ENCODE measurements around the gene USP22. TPM values are rescaled to one million over a fixed set of nuclear protein-coding genes. Genes with fewer than 3 reads are reported as not detected.

The USP22 gene
- total and polyA plus RNA-seq, 2 of the 13 experiments (the other 11 are each of a cell fraction or from before 2014, with no cell fraction given), result 98.0 to 130 TPM

GRCh38 chr17:21042458-21043295 lies at the start of gene USP22 (continued):
- TF ChIP-seq ZNF281 (CRISPR knock-in tag; IDR thresholded peaks at IDR 0.05; ENCODE audit: borderline replicate concordance), result peak; percentile 91
- TF ChIP-seq HNRNPK (IDR thresholded peaks at IDR 0.05; ENCODE audit: low read depth, low read length, poor library complexity, severe bottlenecking), result peak; percentile 97
- TF ChIP-seq, protein P1, sequence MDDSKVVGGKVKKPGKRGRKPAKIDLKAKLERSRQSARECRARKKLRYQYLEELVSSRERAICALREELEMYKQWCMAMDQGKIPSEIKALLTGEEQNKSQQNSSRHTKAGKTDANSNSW (CRISPR knock-in tag; IDR thresholded peaks at IDR 0.05; ENCODE audit: borderline replicate concordance), result 0 out of 2 replicates have a peak, but pooled peaks have one; percentile 55
- TF ChIP-seq TBP (CRISPR knock-in tag; IDR thresholded peaks at IDR 0.05), result no peak
- TF ChIP-seq ZNF3 (CRISPR knock-in tag; IDR thresholded peaks at IDR 0.05), result no peak
- no peak for TF ChIP-seq NCOA2 (CRISPR knock-in tag; IDR thresholded peaks at IDR 0.05)
- TF ChIP-seq ZNF660 (CRISPR knock-in tag; IDR thresholded peaks at IDR 0.05; ENCODE audit: borderline replicate concordance, low read depth), result no peak
- TF ChIP-seq BRCA1 (CRISPR knock-in tag; IDR thresholded peaks at IDR 0.05), result no peak
- no peak for TF ChIP-seq ZNF777 (CRISPR knock-in tag; IDR thresholded peaks at IDR 0.05)
- peak; percentile 55 for TF ChIP-seq ATF3 (CRISPR knock-in tag; IDR thresholded peaks at IDR 0.05)
- no peak for TF ChIP-seq HNF4A (CRISPR knock-in tag; IDR thresholded peaks at IDR 0.05)
- peak; percentile 55 for TF ChIP-seq PHF8 (CRISPR knock-in tag; IDR thresholded peaks at IDR 0.05)
- peak; percentile 5; the same call in 1 of the 2 replicates for TF ChIP-seq TBX2 (CRISPR knock-in tag; IDR thresholded peaks at IDR 0.05; ENCODE audit: borderline replicate concordance)
- 0 out of 2 replicates have a peak, but pooled peaks have one; percentile 32 for TF ChIP-seq KAT7 (CRISPR knock-in tag; IDR thresholded peaks at IDR 0.05; ENCODE audit: borderline replicate concordance)
- TF ChIP-seq ZNF543 (CRISPR knock-in tag; IDR thresholded peaks at IDR 0.05), result no peak
- 0 out of 2 replicates have a peak, but pooled peaks have one; percentile 12 for TF ChIP-seq ZNF614 (CRISPR knock-in tag; IDR thresholded peaks at IDR 0.05; ENCODE audit: borderline replicate concordance)
- no peak for TF ChIP-seq NFIC (IDR thresholded peaks at IDR 0.05; ENCODE audit: low read length)
- TF ChIP-seq RNF2 (conservative IDR thresholded peaks at IDR 0.05; ENCODE audit: low read depth), result peak; percentile 51; the same call in 1 of the 2 replicates
- peak; percentile 86 for TF ChIP-seq CHD2 (IDR thresholded peaks at IDR 0.05; ENCODE audit: low read depth, low read length)
- no peak for TF ChIP-seq ZNF138 (CRISPR knock-in tag; IDR thresholded peaks at IDR 0.05; ENCODE audit: low read depth)
- no peak for TF ChIP-seq NCOA1 (CRISPR knock-in tag; IDR thresholded peaks at IDR 0.05)
- TF ChIP-seq TOPORS (CRISPR knock-in tag; IDR thresholded peaks at IDR 0.05), result no peak
- 0 out of 2 replicates have a peak, but pooled peaks have one; percentile 6 for TF ChIP-seq ZMAT3 (CRISPR knock-in tag; conservative IDR thresholded peaks at IDR 0.05)
- peak; percentile 96 for TF ChIP-seq PCBP2 (optimal IDR thresholded peaks at IDR 0.05; ENCODE audit: low read depth, low read length, poor library complexity, severe bottlenecking)
- no peak for TF ChIP-seq ZNF841 (CRISPR knock-in tag; IDR thresholded peaks at IDR 0.05; ENCODE audit: borderline replicate concordance)
- 0 out of 2 replicates have a peak, but pooled peaks have one; percentile 56 for TF ChIP-seq GLI4 (CRISPR knock-in tag; IDR thresholded peaks at IDR 0.05; ENCODE audit: borderline replicate concordance)
- peak; percentile 13 for TF ChIP-seq TEAD3 (CRISPR knock-in tag; optimal IDR thresholded peaks at IDR 0.05; ENCODE audit: borderline replicate concordance)
- TF ChIP-seq DMAP1 (CRISPR knock-in tag; IDR thresholded peaks at IDR 0.05), result no peak
- no peak for TF ChIP-seq ZNF367 (CRISPR knock-in tag; IDR thresholded peaks at IDR 0.05; ENCODE audit: borderline replicate concordance)
- TF ChIP-seq ATF7-NPFF (CRISPR knock-in tag; IDR thresholded peaks at IDR 0.05; ENCODE audit: low read depth), result 0 out of 2 replicates have a peak, but pooled peaks have one; percentile 39
